ENCODE results near the gene JOSD1. TPM values are rescaled to one million over a fixed set of nuclear protein-coding genes. Genes with fewer than 3 reads are reported as not detected.

JOSD1 gene
- total and polyA plus RNA-seq, 10 of the 15 experiments (the other 5 are each of a cell fraction or from before 2014, with no cell fraction given), result 6.2 to 54.6 (median 40.5) TPM

GRCh38 chr22:38720350-38720749 is 19.6 kb upstream of the JOSD1 start:
- TF ChIP-seq MXI1 (IDR thresholded peaks at IDR 0.05; ENCODE audit: low read depth, low read length) (no peak), RELB (IDR thresholded peaks at IDR 0.05; ENCODE audit: low read depth) (no peak), KAT2A (conservative IDR thresholded peaks at IDR 0.05; ENCODE audit: control insufficient read depth, low read depth, low read length) (no peak), IRF3 (IDR thresholded peaks at IDR 0.05) (no peak), ESRRA (IDR thresholded peaks at IDR 0.05; ENCODE audit: low read length) (no peak), SPI1 (IDR thresholded peaks at IDR 0.05; ENCODE audit: borderline replicate concordance, insufficient read depth, low read depth, low read length) (no peak), ATF2 (IDR thresholded peaks at IDR 0.05; ENCODE audit: low read length) (no peak), WRNIP1 (IDR thresholded peaks at IDR 0.05; ENCODE audit: borderline replicate concordance, low read depth, low read length) (no peak), BMI1 (IDR thresholded peaks at IDR 0.05; ENCODE audit: borderline replicate concordance) (no peak), LARP7 (IDR thresholded peaks at IDR 0.05) (no peak), RB1 (IDR thresholded peaks at IDR 0.05; ENCODE audit: borderline replicate concordance) (no peak), ZBTB33 (IDR thresholded peaks at IDR 0.05) (no peak), HDGF (IDR thresholded peaks at IDR 0.05) (no peak), IRF4 (IDR thresholded peaks at IDR 0.05; ENCODE audit: low read depth, low read length) (no peak), ZNF384 (IDR thresholded peaks at IDR 0.05; ENCODE audit: borderline replicate concordance, low read depth, low read length) (no peak), ZBED1 (IDR thresholded peaks at IDR 0.05; ENCODE audit: borderline replicate concordance) (no peak), HDAC6 (IDR thresholded peaks at IDR 0.05; ENCODE audit: unreplicated experiment) (no peak)
- H2AFZ ChIP-seq (ENCODE audit: control insufficient read depth, low read depth, low read length), result no peak overlapping the region
- ATAC-seq, result no peak

More at GRCh38 chr22:38720350-38720749, 19.6 kb upstream of the JOSD1 start:
- no TSS peak for BruUV-seq (replicated peaks)
- H3K36me3 ChIP-seq (ENCODE audit: control insufficient read depth in 2 of 2, insufficient read depth in 2 of 2, low read length in 1 of 2), result peaks cover 41 to 60% of the 10 kb centered on the region in 2 experiments
- DNase-seq (ENCODE audit: low read depth, low spot score) (no peak), FAIRE-seq (no peak)
- SMC1A ChIA-PET (ENCODE audit: uncharacterized antibody, unreplicated experiment), result interaction anchor here (1.1 kb wide), 1 partner anchor 13 kb away, joined by 4 read pairs; no protein-coding TSS in a partner anchor
- no peak overlapping the region for H3K27ac ChIP-seq (ENCODE audit: control insufficient read depth, insufficient read depth)
- WGBS (ENCODE audit: insufficient coverage, insufficient replicate concordance, low lambda C conversion rate, missing lambda C conversion rate), result 97% methylated on average over 3 of the region's 3 CpGs
- H3K4me2 ChIP-seq (ENCODE audit: control insufficient read depth, insufficient read depth), result no peak overlapping the region
- H3K4me1 ChIP-seq (ENCODE audit: control insufficient read depth, insufficient read depth, low read length), result no peaks in the 10 kb centered on the region
- POLR2A ChIA-PET, result no interaction called here
- H3K9ac ChIP-seq (ENCODE audit: control insufficient read depth, insufficient read depth, low read length), result no peak overlapping the region
- H3K79me2 ChIP-seq (ENCODE audit: control insufficient read depth, insufficient read depth, low read length), result no peaks in the 10 kb centered on the region
- in situ Hi-C loops (cut with MboI) (no loop called here), intact Hi-C loops (cut with micrococcal nuclease; ENCODE audit: unreplicated experiment) (no loop called here)
- peaks cover 2% of the 10 kb centered on the region; the same call in 1 of the 2 replicates for H4K20me1 ChIP-seq (ENCODE audit: control insufficient read depth, insufficient read depth)
- CTCF ChIA-PET, result interaction anchor here (0.6 kb wide), 1 partner anchor 73 kb away, joined by 3 read pairs; no protein-coding TSS in a partner anchor
- H3K4me3 ChIP-seq, result no peak overlapping the region
- RAD21 ChIA-PET (ENCODE audit: unreplicated experiment), result interaction anchor here (0.6 kb wide), 1 partner anchor 46 kb away, joined by 3 read pairs; no protein-coding TSS in a partner anchor
- H3K9me3 ChIP-seq (replicated peaks; ENCODE audit: control insufficient read depth, insufficient read depth, low read length), result no peaks in the 10 kb centered on the region
- H3K27me3 ChIP-seq (replicated peaks in 1 of 2; ENCODE audit: control insufficient read depth in 2 of 2, insufficient read depth in 2 of 2, low read length in 1 of 2), result no peaks in the 10 kb centered on the region
